ENCODE measurements around the gene EXOC4. TPM values are rescaled to one million over a fixed set of nuclear protein-coding genes. Genes with fewer than 3 reads are reported as not detected.

The EXOC4 gene
- total RNA-seq, 1 donor from 2014 or later, result 84.0 TPM

GRCh38 chr7:133805426-133805825, 552.5 kb downstream of the EXOC4 start:
- TF ChIP-seq, protein P1, sequence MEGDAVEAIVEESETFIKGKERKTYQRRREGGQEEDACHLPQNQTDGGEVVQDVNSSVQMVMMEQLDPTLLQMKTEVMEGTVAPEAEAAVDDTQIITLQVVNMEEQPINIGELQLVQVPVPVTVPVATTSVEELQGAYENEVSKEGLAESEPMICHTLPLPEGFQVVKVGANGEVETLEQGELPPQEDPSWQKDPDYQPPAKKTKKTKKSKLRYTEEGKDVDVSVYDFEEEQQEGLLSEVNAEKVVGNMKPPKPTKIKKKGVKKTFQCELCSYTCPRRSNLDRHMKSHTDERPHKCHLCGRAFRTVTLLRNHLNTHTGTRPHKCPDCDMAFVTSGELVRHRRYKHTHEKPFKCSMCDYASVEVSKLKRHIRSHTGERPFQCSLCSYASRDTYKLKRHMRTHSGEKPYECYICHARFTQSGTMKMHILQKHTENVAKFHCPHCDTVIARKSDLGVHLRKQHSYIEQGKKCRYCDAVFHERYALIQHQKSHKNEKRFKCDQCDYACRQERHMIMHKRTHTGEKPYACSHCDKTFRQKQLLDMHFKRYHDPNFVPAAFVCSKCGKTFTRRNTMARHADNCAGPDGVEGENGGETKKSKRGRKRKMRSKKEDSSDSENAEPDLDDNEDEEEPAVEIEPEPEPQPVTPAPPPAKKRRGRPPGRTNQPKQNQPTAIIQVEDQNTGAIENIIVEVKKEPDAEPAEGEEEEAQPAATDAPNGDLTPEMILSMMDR (IDR thresholded peaks at IDR 0.05; ENCODE audit: insufficient read depth, low read length, severe bottlenecking), result no peak
- no peak for DNase-seq (ENCODE audit: low read depth)
- no peak for FAIRE-seq
- no peaks in the 10 kb centered on the region for H3K27me3 ChIP-seq (ENCODE audit: control insufficient read depth, insufficient read depth, low read length)
- H3K36me3 ChIP-seq (ENCODE audit: control insufficient read depth, insufficient read depth, low read length), result no peaks in the 10 kb centered on the region
- H3K4me3 ChIP-seq (ENCODE audit: low read depth, low read length), result no peak overlapping the region

- FAIRE-seq, result no peak
- no peak for DNase-seq (ENCODE audit: low read depth)
- Histone ChIP-seq H3K4me3 (ENCODE audit: low read depth, low read length) (no peak overlapping the region), H3K27me3 (ENCODE audit: control insufficient read depth, insufficient read depth, low read length) (no peaks in the 10 kb centered on the region), H3K36me3 (ENCODE audit: control insufficient read depth, insufficient read depth, low read length) (no peaks in the 10 kb centered on the region)
- TF ChIP-seq, protein P1 (IDR thresholded peaks at IDR 0.05; ENCODE audit: insufficient read depth, low read length, severe bottlenecking), result no peak
Observed at GRCh38 chr7:133807624-133808492, 555.0 kb downstream of the EXOC4 start.

DNA sequence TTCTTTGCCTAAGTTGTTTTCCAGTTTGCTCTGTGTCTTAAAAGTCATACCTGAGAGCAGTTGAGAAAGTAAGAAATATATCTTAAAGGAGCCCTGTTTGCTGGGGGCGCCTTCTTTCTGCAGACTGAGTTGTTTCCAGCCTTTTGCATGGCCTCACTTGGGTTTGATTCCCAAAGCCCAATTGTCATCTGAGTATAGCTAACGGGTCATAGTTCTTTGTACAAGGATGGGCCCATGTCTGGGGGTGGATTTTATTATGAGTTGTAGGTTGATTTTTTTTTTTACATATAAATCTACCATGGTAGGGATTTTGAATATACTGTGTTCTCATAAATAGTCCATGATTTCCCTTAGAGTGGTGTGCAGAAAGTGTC, 555.6 kb downstream of the EXOC4 start:
- no peak for FAIRE-seq
- no peaks in the 10 kb centered on the region for H3K36me3 ChIP-seq (ENCODE audit: control insufficient read depth, insufficient read depth, low read length)

GRCh38 chr7:133812877-133813276, 560.0 kb downstream of the EXOC4 start:
- H3K4me3 ChIP-seq (ENCODE audit: low read depth, low read length), result no peak overlapping the region
- H3K27me3 ChIP-seq (ENCODE audit: control insufficient read depth, insufficient read depth, low read length), result no peaks in the 10 kb centered on the region
- FAIRE-seq, result no peak
- TF ChIP-seq, protein P1 (IDR thresholded peaks at IDR 0.05; ENCODE audit: insufficient read depth, low read length, severe bottlenecking), result no peak
- no peak for DNase-seq (ENCODE audit: low read depth)
- no peaks in the 10 kb centered on the region for H3K36me3 ChIP-seq (ENCODE audit: control insufficient read depth, insufficient read depth, low read length)

More for the DNA sequence above, 555.6 kb downstream of the EXOC4 start:
- Histone ChIP-seq H3K4me3 (ENCODE audit: low read depth, low read length) (no peak overlapping the region), H3K27me3 (ENCODE audit: control insufficient read depth, insufficient read depth, low read length) (no peaks in the 10 kb centered on the region)
- TF ChIP-seq, protein P1 (IDR thresholded peaks at IDR 0.05; ENCODE audit: insufficient read depth, low read length, severe bottlenecking), result no peak
- no peak for DNase-seq (ENCODE audit: low read depth)

GRCh38 chr7:133815611-133816210, 562.8 kb downstream of the EXOC4 start:
- DNase-seq (ENCODE audit: low read depth) (peak; percentile 8), FAIRE-seq (no peak)
- TF ChIP-seq, protein P1 (IDR thresholded peaks at IDR 0.05; ENCODE audit: insufficient read depth, low read length, severe bottlenecking), result no peak

More at GRCh38 chr7:133815611-133816210, 562.8 kb downstream of the EXOC4 start:
- Histone ChIP-seq H3K27me3 (ENCODE audit: control insufficient read depth, insufficient read depth, low read length) (no peaks in the 10 kb centered on the region), H3K4me3 (ENCODE audit: low read depth, low read length) (no peak overlapping the region), H3K36me3 (ENCODE audit: control insufficient read depth, insufficient read depth, low read length) (no peaks in the 10 kb centered on the region)
